ENCODE results near the gene LONP1.

DNA sequence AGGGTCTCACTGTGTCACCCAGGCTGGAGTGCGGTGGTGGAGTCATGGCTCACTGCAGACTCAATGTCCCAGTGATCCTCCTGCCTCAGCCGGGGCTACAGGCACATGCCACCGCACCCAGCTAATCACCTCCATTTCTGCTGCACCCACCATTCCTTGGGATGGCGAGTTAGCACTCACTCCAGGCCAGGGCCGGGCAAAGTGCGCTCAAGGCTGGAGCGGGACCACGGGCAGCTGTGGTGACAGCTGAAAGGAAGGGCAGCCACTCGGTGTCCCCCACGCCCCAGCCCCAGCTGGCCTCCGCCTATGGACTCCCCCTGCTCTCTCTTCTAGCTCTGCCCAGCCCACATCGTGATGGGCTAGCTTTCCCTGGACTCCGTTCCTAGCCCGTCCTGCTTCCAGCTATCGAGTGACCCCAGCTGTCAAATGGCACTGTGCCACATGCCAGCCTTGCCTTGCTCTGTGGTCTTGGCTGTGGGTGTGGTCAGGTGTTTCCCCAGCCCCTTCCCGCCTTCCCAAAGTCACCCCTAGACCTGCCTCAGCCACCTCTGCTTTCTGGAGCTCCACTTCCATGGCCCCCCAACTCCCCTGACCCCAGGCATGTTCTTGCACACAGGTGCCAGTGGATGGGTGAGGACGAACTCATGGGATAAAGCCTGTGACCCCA, 43.7 kb downstream of the LONP1 start:
- TF ChIP-seq, protein P1, sequence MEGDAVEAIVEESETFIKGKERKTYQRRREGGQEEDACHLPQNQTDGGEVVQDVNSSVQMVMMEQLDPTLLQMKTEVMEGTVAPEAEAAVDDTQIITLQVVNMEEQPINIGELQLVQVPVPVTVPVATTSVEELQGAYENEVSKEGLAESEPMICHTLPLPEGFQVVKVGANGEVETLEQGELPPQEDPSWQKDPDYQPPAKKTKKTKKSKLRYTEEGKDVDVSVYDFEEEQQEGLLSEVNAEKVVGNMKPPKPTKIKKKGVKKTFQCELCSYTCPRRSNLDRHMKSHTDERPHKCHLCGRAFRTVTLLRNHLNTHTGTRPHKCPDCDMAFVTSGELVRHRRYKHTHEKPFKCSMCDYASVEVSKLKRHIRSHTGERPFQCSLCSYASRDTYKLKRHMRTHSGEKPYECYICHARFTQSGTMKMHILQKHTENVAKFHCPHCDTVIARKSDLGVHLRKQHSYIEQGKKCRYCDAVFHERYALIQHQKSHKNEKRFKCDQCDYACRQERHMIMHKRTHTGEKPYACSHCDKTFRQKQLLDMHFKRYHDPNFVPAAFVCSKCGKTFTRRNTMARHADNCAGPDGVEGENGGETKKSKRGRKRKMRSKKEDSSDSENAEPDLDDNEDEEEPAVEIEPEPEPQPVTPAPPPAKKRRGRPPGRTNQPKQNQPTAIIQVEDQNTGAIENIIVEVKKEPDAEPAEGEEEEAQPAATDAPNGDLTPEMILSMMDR (IDR thresholded peaks at IDR 0.05) = no peak
- no peak for TF ChIP-seq POLR2A (IDR thresholded peaks at IDR 0.05)

All from uterus (tissue), 2 donors.